ENCODE measurements around the gene RALGAPA2. TPM values are rescaled to one million over a fixed set of nuclear protein-coding genes. Genes with fewer than 3 reads are reported as not detected.

The RALGAPA2 gene
- total RNA-seq, 1 experiment from 2014 or later: 18.2 TPM

- no peak for ATAC-seq
- TF ChIP-seq NR1H2 (CRISPR knock-in tag; IDR thresholded peaks at IDR 0.05) (no peak), PRRX2 (CRISPR knock-in tag; IDR thresholded peaks at IDR 0.05) (no peak)
- TF ChIP-seq, protein P1, sequence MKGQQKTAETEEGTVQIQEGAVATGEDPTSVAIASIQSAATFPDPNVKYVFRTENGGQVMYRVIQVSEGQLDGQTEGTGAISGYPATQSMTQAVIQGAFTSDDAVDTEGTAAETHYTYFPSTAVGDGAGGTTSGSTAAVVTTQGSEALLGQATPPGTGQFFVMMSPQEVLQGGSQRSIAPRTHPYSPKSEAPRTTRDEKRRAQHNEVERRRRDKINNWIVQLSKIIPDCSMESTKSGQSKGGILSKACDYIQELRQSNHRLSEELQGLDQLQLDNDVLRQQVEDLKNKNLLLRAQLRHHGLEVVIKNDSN (CRISPR knock-in tag; IDR thresholded peaks at IDR 0.05): no peak
- CTCF ChIA-PET: interaction anchor here (0.5 kb wide), 1 partner anchor 58 kb away, joined by 4 read pairs; no protein-coding TSS in a partner anchor
Measured at GRCh38 chr20:20536240-20536933, 176.1 kb downstream of the RALGAPA2 start.

DNA sequence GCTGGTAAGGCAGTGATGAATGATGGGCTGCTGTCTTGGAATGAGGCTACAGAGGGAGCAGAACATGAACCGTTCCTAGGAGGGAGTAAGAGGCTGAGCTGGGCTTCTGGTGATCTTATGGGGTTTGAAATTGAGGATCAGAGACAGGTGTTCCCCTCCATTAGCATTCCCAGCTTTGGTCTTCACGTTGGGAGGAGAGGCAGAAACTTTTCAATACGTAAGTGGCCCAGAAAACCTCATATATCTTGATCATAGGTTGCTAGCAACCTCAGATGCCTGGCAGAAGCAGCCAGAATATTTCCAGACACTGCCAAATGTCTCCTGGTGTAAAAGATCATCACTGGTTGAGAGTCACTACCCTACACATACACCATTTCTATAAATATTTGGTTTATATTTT, 177.4 kb downstream of the RALGAPA2 start:
- H3K27ac Mint-ChIP-seq: no peak overlapping the region
- CTCF ChIA-PET: no interaction called here
- POLR2A ChIA-PET: no interaction called here
- TF ChIP-seq ERG (CRISPR knock-in tag; IDR thresholded peaks at IDR 0.05) (no peak), AR (CRISPR knock-in tag; IDR thresholded peaks at IDR 0.05) (no peak), ZNF232 (CRISPR knock-in tag; IDR thresholded peaks at IDR 0.05) (no peak), ESRRA (CRISPR knock-in tag; IDR thresholded peaks at IDR 0.05; ENCODE audit: borderline replicate concordance) (no peak), STAT6 (CRISPR knock-in tag; conservative IDR thresholded peaks at IDR 0.05; ENCODE audit: low read depth) (no peak), MAX (CRISPR knock-in tag; IDR thresholded peaks at IDR 0.05) (no peak), PREB (CRISPR knock-in tag; IDR thresholded peaks at IDR 0.05; ENCODE audit: borderline replicate concordance) (no peak), CREM (CRISPR knock-in tag; IDR thresholded peaks at IDR 0.05) (no peak), ZNF512 (CRISPR knock-in tag; IDR thresholded peaks at IDR 0.05; ENCODE audit: borderline replicate concordance) (no peak), IRF1 (CRISPR knock-in tag; IDR thresholded peaks at IDR 0.05) (no peak), FOXJ3 (CRISPR knock-in tag; IDR thresholded peaks at IDR 0.05; ENCODE audit: borderline replicate concordance) (no peak)
- TF ChIP-seq, protein P2, sequence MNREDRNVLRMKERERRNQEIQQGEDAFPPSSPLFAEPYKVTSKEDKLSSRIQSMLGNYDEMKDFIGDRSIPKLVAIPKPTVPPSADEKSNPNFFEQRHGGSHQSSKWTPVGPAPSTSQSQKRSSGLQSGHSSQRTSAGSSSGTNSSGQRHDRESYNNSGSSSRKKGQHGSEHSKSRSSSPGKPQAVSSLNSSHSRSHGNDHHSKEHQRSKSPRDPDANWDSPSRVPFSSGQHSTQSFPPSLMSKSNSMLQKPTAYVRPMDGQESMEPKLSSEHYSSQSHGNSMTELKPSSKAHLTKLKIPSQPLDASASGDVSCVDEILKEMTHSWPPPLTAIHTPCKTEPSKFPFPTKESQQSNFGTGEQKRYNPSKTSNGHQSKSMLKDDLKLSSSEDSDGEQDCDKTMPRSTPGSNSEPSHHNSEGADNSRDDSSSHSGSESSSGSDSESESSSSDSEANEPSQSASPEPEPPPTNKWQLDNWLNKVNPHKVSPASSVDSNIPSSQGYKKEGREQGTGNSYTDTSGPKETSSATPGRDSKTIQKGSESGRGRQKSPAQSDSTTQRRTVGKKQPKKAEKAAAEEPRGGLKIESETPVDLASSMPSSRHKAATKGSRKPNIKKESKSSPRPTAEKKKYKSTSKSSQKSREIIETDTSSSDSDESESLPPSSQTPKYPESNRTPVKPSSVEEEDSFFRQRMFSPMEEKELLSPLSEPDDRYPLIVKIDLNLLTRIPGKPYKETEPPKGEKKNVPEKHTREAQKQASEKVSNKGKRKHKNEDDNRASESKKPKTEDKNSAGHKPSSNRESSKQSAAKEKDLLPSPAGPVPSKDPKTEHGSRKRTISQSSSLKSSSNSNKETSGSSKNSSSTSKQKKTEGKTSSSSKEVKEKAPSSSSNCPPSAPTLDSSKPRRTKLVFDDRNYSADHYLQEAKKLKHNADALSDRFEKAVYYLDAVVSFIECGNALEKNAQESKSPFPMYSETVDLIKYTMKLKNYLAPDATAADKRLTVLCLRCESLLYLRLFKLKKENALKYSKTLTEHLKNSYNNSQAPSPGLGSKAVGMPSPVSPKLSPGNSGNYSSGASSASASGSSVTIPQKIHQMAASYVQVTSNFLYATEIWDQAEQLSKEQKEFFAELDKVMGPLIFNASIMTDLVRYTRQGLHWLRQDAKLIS (CRISPR knock-in tag; IDR thresholded peaks at IDR 0.05; ENCODE audit: borderline replicate concordance): no peak
- TF ChIP-seq, protein P3, sequence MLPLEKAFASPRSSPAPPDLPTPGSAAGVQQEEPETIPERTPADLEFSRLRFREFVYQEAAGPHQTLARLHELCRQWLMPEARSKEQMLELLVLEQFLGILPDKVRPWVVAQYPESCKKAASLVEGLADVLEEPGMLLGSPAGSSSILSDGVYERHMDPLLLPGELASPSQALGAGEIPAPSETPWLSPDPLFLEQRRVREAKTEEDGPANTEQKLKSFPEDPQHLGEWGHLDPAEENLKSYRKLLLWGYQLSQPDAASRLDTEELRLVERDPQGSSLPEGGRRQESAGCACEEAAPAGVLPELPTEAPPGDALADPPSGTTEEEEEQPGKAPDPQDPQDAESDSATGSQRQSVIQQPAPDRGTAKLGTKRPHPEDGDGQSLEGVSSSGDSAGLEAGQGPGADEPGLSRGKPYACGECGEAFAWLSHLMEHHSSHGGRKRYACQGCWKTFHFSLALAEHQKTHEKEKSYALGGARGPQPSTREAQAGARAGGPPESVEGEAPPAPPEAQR (CRISPR knock-in tag; IDR thresholded peaks at IDR 0.05): no peak

More at GRCh38 chr20:20536240-20536933, 176.1 kb downstream of the RALGAPA2 start:
- no peak overlapping the region for H3K4me3 Mint-ChIP-seq
- no peaks in the 10 kb centered on the region for H3K27me3 Mint-ChIP-seq (ENCODE audit: low read depth)
- POLR2A ChIA-PET: no interaction called here
- no peak for DNase-seq (ENCODE audit: low spot score)
- no peaks in the 10 kb centered on the region for H3K9me3 Mint-ChIP-seq
- peaks cover 8% of the 10 kb centered on the region for H3K4me1 Mint-ChIP-seq
- H3K36me3 Mint-ChIP-seq: no peaks in the 10 kb centered on the region
- no peak overlapping the region for H3K27ac Mint-ChIP-seq

More for the DNA sequence above, 177.4 kb downstream of the RALGAPA2 start:
- H3K4me1 Mint-ChIP-seq: peaks cover 14% of the 10 kb centered on the region
- H3K9me3 Mint-ChIP-seq: no peaks in the 10 kb centered on the region
- ATAC-seq (no peak), DNase-seq (ENCODE audit: low spot score) (no peak)
- no peaks in the 10 kb centered on the region for H3K36me3 Mint-ChIP-seq
- no peaks in the 10 kb centered on the region for H3K27me3 Mint-ChIP-seq (ENCODE audit: low read depth)
- no peak overlapping the region for H3K4me3 Mint-ChIP-seq
